ENCODE results near the gene ADARB2. TPM values are rescaled to one million over a fixed set of nuclear protein-coding genes. Genes with fewer than 3 reads are reported as not detected.

Gene ADARB2
- total RNA-seq, 6 donors from 2014 or later, result 0.69 to 5.2 (median 1.8) TPM

DNA sequence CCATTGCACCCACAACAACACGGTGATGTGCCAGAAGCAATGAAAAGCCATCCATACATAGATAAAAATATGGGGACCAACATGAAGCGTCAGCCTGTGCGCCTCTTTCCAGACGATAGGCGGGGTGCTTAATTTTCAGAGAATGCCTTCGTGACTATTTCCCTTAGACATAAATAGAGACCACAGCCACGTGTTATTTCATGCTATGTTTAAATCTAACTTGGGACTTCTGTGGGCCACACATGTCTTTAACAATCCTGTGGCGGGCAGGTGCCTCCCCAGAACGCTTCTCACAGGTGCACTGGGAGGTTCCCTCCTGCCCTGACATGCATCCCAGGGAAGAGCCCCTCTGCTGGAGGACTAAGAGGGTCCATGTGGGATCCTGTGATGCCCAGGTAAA, 259.7 kb downstream of the ADARB2 start:
- H3K27ac ChIP-seq, result no peak overlapping the region
- TF ChIP-seq, protein P1, sequence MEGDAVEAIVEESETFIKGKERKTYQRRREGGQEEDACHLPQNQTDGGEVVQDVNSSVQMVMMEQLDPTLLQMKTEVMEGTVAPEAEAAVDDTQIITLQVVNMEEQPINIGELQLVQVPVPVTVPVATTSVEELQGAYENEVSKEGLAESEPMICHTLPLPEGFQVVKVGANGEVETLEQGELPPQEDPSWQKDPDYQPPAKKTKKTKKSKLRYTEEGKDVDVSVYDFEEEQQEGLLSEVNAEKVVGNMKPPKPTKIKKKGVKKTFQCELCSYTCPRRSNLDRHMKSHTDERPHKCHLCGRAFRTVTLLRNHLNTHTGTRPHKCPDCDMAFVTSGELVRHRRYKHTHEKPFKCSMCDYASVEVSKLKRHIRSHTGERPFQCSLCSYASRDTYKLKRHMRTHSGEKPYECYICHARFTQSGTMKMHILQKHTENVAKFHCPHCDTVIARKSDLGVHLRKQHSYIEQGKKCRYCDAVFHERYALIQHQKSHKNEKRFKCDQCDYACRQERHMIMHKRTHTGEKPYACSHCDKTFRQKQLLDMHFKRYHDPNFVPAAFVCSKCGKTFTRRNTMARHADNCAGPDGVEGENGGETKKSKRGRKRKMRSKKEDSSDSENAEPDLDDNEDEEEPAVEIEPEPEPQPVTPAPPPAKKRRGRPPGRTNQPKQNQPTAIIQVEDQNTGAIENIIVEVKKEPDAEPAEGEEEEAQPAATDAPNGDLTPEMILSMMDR (IDR thresholded peaks at IDR 0.05), result no peak
- TF ChIP-seq POLR2A (IDR thresholded peaks at IDR 0.05), result no peak
- TF ChIP-seq EP300 (IDR thresholded peaks at IDR 0.05), result no peak
- no peak for TF ChIP-seq POLR2AphosphoS5 (IDR thresholded peaks at IDR 0.05)
- H3K4me3 ChIP-seq, result no peak overlapping the region
- no peaks in the 10 kb centered on the region for H3K4me1 ChIP-seq
- H3K36me3 ChIP-seq, result no peaks in the 10 kb centered on the region
- ATAC-seq (ENCODE audit: low FRiP score in 2 of 2), result no peak
- H3K27me3 ChIP-seq, result no peaks in the 10 kb centered on the region
- WGBS, 2 donors, result 89 to 93% methylated on average over 9 of the region's 9 CpGs
- H3K9me3 ChIP-seq, result no peaks in the 10 kb centered on the region
- DNase-seq, result no peak

DNA sequence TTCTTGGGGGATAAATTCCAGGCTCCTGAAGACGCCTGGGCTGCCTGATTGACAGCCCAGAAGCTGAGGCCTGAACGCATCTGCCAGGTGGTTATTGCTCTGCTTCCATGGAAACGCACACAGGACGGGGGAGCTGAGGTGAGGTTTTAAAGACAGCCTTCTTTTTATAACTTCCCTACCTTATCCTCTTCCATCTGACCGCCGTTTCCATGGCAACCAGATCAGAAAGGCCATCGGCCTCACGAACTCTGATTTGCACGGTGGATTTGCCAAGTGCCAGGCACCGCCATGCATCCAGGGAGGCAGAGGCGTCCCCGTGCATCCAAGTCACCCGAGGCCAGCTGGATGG, 260.9 kb downstream of the ADARB2 start:
- Histone ChIP-seq H3K27me3 (no peaks in the 10 kb centered on the region), H3K36me3 (no peaks in the 10 kb centered on the region), H3K27ac (no peak overlapping the region), H3K4me3 (no peak overlapping the region), H3K9me3 (no peaks in the 10 kb centered on the region), H3K4me1 (no peaks in the 10 kb centered on the region)
- 72 to 80% methylated on average over 13 of the region's 13 CpGs for WGBS, 2 donors
- no peak for TF ChIP-seq EP300 (IDR thresholded peaks at IDR 0.05)
- no peak for TF ChIP-seq POLR2A (IDR thresholded peaks at IDR 0.05)
- TF ChIP-seq, protein P1 (IDR thresholded peaks at IDR 0.05), result no peak
- TF ChIP-seq POLR2AphosphoS5 (IDR thresholded peaks at IDR 0.05), result no peak
- no peak for ATAC-seq (ENCODE audit: low FRiP score in 2 of 2)
- no peak for DNase-seq

DNA sequence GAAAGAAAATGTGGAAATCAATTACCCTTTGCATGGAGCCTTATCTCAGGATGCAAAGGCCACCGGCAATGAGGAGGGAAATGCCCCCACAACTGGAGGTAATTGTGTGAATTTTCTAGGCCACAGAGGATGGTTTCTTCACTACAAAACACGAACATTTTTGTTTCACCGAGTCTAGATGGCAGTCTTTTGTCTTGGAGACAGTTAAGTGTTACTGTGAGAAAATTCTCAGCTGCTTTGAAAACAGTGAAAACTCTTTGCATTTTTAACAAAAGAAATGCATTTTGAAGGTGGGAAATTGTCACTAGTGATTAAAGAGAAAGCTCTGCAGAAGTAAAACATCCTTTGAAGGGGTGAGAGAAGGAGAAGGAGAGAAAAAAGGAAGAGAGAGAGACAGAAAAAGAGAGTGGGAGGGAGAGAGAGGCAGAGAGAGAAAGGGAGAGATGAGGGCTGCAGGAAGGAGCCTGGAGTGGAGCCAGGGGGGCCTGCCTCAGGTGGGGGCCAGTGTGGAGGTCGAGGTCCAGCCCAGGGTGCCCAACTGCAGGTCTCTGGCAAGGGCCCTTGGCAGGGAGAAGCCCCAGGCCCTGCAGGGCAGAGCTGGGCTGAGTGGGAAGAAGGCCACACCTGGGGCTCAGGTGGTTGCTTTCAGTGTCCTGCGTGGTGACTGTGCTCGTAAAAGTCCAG, 261.4 kb downstream of the ADARB2 start:
- no peaks in the 10 kb centered on the region for H3K4me1 ChIP-seq
- DNase-seq (no peak), ATAC-seq (ENCODE audit: low FRiP score in 2 of 2) (no peak)
- H3K9me3 ChIP-seq, result no peaks in the 10 kb centered on the region
- no peaks in the 10 kb centered on the region for H3K36me3 ChIP-seq
- H3K27me3 ChIP-seq, result no peaks in the 10 kb centered on the region
- TF ChIP-seq EP300 (IDR thresholded peaks at IDR 0.05) (no peak), POLR2AphosphoS5 (IDR thresholded peaks at IDR 0.05) (no peak), POLR2A (IDR thresholded peaks at IDR 0.05) (no peak)
- TF ChIP-seq, protein P1 (IDR thresholded peaks at IDR 0.05), result no peak
- WGBS, 2 donors, result 41 to 46% methylated on average over 6 of the region's 6 CpGs
- no peak overlapping the region for H3K4me3 ChIP-seq
- no peak overlapping the region for H3K27ac ChIP-seq

DNA sequence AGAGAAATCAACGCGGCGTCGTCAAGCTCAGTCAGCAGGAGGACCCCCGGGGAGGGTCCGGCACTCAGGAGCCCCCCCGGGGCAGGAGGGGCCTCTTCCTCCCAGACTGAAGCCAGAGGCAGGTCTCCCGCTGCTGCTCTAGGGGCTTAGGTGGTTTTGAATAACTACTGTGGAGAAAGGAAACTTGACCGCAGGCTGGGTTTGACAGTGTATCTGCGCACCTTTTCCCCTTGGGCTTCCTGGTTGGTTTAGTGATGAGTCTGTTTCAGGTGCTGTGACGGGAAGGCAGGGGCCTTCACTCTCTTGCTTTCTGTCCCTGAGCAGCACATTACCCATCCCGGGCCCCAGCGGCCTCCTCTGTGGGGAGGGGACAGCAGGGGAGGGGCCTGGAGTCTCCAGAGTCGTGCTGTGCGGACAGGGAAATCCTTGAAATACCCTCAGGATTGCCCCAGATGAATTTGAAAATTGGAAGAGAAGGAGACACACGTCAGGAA, 262.2 kb downstream of the ADARB2 start:
- Histone ChIP-seq H3K9me3 (no peaks in the 10 kb centered on the region), H3K27ac (no peak overlapping the region)
- 31 to 36% methylated on average over 3 to 16 of the region's 16 CpGs for WGBS, 2 donors

More for the DNA sequence above, 262.2 kb downstream of the ADARB2 start:
- DNase-seq (no peak), ATAC-seq (ENCODE audit: low FRiP score in 2 of 2) (no peak)
- H3K36me3 ChIP-seq, result no peaks in the 10 kb centered on the region
- H3K4me1 ChIP-seq, result no peaks in the 10 kb centered on the region
- no peaks in the 10 kb centered on the region for H3K27me3 ChIP-seq
- no peak overlapping the region for H3K4me3 ChIP-seq
- TF ChIP-seq POLR2A (IDR thresholded peaks at IDR 0.05) (no peak), POLR2AphosphoS5 (IDR thresholded peaks at IDR 0.05) (no peak), EP300 (IDR thresholded peaks at IDR 0.05) (no peak)
- TF ChIP-seq, protein P1 (IDR thresholded peaks at IDR 0.05), result no peak
